Left hindlimb (tissue), 1 donor: ENCODE data around the gene ALB.

Source experiments
- DNase-seq: peaks from one replicate; pipeline ENCODE4 v3.0.0-alpha.2; 2018

The ALB gene

DNA sequence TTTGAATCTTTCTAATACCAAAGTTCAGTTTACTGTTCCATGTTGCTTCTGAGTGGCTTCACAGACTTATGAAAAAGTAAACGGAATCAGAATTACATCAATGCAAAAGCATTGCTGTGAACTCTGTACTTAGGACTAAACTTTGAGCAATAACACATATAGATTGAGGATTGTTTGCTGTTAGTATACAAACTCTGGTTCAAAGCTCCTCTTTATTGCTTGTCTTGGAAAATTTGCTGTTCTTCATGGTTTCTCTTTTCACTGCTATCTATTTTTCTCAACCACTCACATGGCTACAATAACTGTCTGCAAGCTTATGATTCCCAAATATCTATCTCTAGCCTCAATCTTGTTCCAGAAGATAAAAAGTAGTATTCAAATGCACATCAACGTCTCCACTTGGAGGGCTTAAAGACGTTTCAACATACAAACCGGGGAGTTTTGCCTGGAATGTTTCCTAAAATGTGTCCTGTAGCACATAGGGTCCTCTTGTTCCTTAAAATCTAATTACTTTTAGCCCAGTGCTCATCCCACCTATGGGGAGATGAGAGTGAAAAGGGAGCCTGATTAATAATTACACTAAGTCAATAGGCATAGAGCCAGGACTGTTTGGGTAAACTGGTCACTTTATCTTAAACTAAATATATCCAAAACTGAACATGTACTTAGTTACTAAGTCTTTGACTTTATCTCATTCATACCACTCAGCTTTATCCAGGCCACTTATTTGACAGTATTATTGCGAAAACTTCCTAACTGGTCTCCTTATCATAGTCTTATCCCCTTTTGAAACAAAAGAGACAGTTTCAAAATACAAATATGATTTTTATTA lies 28.3 kb downstream of the ALB start:
- DNase-seq: no peak

GRCh38 chr4:73433140-73433539 lies 29.1 kb downstream of the ALB start:
- no peak for DNase-seq

GRCh38 chr4:73434311-73434710 lies 30.2 kb downstream of the ALB start:
- no peak for DNase-seq

- no peak for DNase-seq
These were observed 31.9 kb downstream of the ALB start, which contains the start of gene AFP for GRCh38 chr4:73435984-73436383. TSS of gene AFP (plus strand) at chr4:73436221. CDS start at chr4:73436263, 42 bp downstream.

DNA sequence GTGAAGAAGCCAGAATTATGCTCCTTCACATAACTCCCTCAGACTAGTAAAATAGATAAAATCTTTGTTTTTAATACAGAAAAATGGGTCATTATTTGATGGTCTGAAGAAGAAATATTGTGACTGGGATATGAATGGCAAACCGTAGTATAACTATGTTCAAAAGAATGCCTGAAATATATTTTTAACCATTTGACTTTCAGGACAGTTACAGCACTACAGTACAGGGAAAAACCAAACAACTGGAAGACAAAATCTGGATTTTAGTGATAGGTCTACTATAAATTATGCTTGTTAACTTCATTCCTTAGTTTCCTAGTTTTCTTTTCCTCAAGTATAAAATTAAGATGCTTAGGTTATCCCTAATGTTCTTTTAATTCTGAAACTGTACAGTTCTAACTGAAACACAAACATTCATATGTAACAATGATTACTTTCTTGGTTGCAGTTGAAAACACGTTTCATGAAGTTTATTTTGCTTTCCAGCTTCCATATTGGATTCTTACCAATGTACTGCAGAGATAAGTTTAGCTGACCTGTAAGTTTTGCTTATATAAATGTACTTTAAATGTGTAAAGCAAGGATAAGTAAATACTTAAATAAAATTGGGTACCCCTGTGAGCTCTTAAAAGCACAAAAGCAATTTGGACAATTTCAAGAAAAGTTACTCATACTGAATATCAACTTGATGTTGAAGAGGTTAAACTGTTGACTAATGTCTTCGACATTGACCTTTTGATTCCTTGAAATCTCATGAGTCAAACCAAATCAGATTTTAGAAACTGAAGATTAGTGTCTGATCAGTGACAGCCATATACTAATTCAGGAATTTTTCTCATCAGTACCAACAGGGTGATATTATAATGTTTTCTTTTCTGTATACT lies 32.8 kb downstream of the ALB start:
- no peak for DNase-seq

- no peak for DNase-seq
These were observed 33.5 kb downstream of the ALB start for GRCh38 chr4:73437558-73437956.

DNA sequence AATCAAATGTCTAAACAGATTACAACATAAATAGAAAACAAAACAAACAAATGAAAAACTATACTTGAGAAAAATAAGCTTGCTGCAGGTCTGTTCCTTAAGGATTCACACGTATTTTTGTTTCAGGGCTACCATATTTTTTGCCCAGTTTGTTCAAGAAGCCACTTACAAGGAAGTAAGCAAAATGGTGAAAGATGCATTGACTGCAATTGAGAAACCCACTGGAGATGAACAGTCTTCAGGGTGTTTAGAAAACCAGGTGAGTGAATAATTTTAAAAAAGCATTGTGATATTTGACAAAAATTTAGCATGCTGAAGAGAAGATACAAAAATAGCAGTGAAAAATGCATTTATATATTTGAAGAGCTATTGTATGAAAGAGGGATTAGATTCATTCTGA lies 34.0 kb downstream of the ALB start:
- no peak for DNase-seq

DNA sequence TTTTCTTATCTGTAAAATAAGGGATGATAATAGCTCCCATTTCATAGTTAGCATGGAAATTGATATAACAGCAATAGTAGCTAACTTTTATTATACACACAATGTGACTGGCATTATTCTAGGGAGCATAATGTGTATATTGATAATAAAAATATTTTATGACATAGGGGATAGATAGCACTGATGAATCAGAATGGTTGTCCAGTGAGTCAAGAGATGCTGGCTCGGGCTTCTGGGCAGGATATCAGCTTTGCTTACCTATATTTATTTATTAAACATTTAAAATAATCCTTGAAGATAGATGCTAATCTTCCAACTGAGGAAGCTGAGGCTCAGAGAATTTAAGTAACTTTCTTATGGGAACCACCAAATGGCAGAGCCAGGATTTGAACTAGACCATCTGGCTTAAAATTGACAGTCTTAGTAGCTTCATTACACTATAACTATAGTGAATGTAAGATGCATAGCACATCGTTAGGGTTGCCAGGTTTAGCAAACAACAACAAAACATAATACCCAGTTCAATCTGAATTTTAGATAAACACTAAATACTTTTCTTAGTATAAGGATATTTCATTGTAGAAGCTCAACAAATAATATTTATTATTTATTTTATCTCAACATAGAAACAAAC lies 34.6 kb downstream of the ALB start:
- no peak for DNase-seq

DNA sequence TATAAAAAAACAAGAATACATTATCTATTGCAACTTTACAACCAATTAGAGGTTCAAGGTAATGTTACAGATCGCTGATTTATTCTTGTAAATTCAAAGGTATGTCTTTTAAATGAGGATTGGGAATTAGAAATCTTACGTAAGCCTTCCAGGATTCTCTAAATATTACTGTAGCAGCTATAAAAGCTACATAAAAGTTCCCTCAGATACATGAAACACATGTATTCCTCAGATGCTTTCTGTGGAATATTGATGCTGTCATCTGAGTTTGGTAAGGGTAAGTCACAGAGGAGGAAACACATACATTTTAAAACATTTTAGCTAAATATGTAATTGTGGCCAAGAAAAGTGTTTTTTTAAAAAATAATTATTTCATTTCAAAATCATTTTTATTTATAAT lies 35.4 kb downstream of the ALB start:
- no peak for DNase-seq

DNA sequence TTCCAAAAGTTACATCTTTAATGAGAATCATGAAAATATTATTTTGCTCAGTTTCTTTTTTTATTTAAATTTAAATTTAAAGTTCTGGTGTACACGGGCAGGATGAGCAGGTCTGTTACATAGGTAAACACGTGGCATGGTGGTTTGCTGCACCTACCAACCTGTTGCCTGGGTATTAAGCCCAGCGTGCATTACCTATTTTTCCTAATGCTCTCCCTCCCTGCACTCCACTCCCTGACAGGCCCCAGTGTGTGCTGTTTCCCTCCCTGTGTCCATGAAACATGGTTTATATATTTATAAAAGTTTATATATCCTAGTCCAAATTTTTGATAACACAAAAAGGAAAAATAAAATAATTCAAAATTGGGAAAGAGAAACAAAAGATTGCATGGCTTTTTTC lies 35.9 kb downstream of the ALB start:
- DNase-seq: no peak

DNA sequence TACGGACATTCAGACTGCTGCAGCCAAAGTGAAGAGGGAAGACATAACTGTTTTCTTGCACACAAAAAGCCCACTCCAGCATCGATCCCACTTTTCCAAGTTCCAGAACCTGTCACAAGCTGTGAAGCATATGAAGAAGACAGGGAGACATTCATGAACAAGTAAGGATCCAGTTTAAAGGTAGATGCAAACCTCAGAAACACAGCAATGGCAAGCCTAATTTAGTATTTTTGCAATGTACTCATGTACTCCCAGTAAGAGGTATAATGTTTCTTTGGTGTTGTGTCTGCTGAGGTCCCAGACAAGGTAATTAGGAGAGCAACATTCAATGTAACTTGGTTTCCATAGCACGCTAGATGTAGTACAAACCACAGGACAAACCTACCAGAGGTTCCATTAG lies 36.6 kb downstream of the ALB start:
- DNase-seq: no peak

DNA sequence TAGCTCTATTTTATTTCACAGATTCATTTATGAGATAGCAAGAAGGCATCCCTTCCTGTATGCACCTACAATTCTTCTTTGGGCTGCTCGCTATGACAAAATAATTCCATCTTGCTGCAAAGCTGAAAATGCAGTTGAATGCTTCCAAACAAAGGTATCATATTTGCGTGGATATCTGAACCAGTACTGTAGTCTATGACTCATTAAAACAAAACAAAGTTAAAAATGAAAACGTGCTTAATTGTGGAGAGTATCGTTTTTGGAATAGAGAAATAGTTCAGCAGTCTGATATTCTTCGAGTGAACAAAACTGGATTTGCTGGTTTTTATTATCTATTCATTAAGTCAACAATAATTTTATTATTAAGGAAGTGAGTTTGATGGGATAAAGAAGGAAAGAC lies 38.2 kb downstream of the ALB start:
- DNase-seq: no peak

DNA sequence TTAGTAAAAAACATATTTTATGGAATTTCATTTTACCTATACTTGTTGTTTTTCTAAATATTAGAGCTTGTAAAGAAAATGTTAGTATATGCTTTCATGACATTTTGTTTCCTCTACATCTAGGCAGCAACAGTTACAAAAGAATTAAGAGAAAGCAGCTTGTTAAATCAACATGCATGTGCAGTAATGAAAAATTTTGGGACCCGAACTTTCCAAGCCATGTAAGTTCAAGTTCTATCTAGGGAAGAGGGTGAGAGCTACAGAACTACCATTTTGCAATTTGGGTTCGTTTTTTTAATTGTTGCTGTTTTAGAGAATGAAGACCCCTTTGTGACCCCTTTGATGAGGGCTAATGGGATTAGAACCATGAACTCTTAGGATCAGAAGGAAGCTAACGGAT lies 39.1 kb downstream of the ALB start:
- no peak for DNase-seq

- DNase-seq: no peak
These were observed 41.6 kb downstream of the ALB start for GRCh38 chr4:73445383-73446335.

- DNase-seq: no peak
These were observed 42.4 kb downstream of the ALB start for GRCh38 chr4:73446336-73446938.

- DNase-seq: no peak
These were observed 43.6 kb downstream of the ALB start for GRCh38 chr4:73447671-73448070.

DNA sequence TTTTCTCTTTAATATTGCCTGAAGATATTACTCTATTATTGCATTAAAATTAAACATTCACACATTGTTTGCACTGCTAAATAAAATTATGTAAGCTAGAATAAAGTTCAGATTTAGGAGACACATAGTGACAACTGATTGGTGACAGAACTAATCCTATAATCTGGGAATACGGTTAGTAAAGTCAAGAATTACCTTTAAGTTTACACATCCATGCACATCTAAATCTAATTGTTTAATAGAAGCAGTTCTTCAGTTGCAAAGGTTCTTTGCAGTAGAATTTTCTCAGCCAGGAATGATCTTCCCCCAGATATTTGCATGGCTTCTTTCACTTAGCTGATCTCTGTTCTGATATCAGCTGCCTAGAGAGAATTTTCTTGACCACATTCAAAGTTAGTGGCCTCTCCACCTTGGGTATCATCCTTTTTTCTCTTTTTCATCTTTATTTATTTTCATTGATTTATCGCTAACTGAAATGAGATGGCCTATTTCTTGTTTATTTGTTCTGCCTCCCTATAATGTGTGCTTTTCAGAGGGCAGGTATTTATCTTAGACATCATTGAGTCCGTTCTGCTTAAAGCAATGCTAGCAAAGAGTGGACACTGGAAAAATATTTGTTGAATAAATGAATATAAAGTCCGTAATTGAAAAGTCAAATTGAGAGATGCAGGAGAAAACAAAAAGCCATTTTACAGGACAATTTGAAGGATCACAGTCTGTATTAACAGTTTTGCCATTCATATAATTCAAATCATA lies 44.5 kb downstream of the ALB start:
- no peak for DNase-seq

GRCh38 chr4:73450398-73451004 lies 46.4 kb downstream of the ALB start:
- no peak for DNase-seq

GRCh38 chr4:73451404-73451803 lies 47.3 kb downstream of the ALB start:
- no peak for DNase-seq

DNA sequence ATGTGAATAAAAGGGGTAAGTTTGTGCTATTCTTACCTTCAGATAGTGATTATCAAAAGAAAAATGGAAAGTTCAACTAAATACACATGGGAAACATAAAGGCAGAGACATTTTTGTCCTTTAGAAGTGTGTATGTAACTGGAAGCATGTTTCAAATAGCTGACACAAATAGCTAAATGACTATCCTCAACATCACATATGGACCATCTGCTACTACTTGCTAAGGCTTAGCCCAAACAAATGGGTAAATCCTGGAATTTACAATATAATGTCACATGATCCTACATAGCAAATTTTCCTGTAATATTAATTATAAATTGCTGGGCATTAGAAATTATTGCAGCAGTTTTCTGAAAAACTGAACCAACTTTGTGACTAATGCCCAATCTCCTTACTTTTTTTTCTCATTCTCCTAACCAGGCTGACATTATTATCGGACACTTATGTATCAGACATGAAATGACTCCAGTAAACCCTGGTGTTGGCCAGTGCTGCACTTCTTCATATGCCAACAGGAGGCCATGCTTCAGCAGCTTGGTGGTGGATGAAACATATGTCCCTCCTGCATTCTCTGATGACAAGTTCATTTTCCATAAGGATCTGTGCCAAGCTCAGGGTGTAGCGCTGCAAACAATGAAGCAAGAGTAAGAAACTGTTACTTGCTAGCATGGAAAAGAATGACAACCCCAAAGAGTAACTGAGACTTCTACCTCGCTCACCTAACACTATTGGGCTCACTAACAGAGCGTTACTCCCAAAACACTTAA lies 48.1 kb downstream of the ALB start:
- no peak for DNase-seq
